Fibroblast of skin of right biceps (primary cell): ENCODE measurements around the gene EBF3.
A peak's percentile ranks its signal among the peaks of the same experiment; 100 is the strongest.

Source experiments
- DNase-seq: peaks from one replicate; pipeline ENCODE4 v3.0.0-alpha.2; 2013

Gene EBF3

DNA sequence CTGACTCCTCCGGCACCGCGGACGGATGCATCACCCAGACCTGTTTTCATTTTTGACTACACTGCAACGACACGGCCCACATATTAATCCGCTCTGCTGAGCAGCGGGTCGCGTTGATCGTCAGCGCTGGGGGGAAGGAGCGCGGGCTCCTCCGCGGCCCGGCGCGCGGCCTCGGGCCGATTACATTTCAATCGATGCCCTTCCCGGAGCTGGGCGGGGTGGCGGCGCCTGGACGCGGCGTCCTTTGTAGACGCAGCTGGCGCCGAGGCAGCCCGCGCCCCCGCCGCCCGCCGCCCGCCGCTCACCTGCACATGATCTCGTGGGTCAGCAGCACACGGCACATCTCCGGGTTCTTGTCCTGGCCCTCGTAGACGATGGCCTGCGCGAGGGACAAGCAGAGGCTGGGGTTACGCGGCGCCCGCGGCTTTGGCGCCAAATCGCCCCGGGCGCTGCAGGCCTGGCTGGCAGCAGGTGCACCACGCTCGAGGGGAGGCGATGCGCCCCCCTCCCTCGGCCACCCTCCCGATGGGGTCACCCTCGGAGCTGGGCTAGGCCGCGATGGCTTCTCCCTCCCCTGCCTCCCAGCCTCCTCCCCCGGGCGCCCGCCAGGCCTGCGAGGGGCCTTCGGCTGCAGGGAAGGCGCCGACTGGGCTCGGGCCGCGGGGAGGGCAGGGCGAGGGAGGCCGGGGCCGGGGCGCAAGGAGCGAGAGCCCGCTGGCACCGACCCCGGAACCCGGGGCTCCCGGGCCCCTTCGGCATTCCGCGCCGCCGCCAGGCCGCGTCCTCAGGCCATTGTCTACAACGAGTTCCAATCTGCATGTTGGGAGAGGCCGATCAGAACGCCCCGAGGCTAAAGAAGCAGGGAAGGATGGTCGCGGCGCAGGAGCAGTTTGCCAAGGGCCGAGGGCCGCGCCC, 5.2 kb downstream of the EBF3 start:
- DNase-seq = no peak

DNA sequence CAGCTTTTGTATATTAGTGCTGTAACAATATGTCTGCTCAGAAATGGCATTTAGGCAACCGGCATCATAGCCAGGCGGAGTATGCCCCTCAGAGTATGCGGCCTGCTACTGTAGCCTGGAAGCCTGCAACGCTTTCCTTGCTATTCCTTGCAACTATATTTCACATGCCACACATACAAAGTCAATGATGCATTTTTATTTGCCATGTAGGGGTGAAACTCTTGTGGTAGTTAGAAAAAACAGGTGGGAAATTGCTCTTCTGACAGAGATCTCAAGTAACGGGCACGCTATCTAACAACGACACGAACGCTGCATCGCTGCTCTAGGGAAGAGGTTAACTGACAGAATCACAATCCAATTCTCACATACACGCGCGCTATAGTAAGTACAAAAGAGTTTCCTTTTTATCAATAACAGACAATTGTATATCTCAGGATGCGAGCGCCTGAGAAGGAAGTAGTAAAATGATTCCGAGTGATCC, 5.9 kb downstream of the EBF3 start:
- peak; percentile 43 for DNase-seq

DNA sequence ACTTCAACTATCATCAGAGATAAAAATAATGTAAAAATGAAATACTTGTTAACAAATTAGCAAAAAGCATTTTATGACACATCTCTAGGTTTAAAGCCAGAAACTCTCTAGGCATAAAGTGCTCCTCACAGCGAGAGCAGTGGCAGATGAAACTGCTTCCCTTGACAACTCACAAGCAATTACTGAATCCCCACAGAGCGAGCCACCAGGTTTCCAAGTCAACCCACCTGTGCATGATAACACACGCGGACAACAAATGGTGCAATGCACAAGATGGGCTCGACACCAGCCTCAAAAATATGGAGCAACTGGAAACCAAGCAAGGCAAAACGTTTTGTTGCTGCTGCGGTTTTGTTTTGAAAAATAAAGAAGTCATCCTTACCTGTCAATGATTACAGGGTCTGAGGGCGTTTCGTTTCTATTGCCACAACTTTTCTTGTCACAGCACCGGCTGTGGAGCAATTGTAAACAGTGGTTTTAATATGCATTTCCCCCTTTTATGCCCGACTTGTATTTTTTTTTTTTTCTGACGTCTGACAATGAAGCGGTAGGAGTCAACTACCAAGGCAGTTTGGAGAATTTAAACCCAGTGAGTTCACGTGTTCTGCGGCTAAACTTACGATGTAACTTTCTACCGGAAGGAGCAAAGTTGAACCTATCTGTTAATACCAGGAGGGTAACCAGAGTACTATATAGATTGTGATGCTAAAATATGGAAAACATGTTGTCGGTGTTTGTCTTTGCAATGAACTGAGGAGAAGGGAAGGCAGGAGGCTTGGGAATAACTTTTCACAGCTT, 7.0 kb downstream of the EBF3 start:
- DNase-seq = no peak

DNA sequence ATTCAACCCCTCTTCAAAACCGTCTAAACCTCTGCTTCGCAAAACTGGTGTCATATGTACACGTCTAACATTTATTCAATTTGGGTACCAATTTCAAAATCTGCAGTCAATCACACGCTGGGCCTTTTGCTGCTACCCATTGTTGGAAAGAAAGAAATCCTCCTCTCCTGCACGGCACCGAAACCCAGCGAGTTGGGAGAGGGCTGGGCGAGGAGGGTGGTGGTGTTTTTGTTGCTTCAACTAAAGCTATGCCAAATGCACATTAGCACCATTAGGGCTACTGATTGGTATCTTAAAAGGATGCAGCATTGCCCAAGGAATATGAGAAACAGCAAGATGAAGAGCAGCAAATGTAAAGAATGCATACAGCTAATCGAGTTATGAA, 7.8 kb downstream of the EBF3 start:
- DNase-seq = no peak

DNA sequence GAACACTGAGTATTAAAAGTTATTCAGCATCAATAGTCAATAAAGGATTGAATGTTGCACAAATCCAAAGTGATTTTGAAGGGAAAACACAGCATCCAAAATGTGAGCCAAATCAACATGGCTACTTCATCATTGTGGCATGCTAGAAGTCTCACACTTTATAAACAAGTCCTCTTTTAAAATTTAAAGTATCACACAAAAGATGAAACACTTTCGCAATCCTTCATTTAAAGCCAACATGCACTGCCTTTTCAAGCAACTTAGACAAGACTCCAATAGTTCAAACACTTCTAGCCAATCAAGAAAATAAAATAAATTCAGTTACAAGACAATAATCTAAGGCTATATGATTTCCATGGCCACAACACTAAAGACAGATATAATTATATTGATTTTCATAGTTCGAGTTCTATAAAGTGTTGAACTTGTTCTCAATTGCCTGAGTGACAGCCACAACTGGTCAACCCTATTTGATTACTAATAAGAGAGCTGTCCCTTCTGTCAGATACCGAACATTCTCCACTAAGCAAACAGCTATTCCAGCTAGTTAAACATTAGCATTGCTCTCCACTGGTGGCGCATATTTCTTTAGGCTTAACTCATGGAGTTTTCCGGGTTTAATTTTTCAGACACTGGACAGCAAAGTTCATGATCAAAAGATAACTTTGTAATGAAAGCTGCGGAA, 8.3 kb downstream of the EBF3 start:
- no peak for DNase-seq

DNA sequence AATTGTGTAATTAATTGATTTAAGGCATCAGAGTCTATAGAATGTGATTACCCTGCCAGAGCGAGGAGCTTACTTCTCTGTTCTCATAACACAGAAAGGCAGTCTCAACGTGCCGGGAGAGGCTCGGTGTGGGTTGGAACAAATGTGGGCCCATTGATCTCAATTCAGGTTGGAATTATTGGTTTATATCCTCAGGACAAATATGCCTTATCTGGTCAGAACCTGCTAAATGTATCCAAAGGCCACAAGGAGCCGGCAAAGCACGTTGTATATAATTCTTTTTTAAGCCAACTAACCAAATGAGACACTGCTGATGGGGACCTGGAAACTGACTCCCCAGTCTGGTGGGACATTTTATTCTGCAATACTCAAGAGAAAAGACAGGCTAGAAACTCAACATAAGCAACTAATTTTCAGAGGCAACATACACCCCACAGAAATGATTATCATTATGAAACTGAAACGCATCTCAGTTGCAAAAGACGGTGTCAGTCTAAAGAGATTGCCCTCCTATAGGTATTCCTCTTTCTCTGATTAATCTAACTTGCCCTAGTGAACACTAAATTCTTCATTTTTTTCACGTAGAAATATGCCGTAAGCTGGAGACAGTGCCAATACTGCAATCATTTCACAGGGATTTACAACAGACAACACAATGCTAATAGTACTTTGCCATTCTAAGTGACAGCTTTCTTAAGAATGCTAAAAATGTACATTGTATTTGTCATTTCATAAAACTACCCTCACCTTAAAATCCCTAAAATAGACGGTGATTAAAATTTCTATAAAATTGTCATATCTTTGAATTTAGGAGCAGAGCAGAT, 9.4 kb downstream of the EBF3 start:
- no peak for DNase-seq

DNA sequence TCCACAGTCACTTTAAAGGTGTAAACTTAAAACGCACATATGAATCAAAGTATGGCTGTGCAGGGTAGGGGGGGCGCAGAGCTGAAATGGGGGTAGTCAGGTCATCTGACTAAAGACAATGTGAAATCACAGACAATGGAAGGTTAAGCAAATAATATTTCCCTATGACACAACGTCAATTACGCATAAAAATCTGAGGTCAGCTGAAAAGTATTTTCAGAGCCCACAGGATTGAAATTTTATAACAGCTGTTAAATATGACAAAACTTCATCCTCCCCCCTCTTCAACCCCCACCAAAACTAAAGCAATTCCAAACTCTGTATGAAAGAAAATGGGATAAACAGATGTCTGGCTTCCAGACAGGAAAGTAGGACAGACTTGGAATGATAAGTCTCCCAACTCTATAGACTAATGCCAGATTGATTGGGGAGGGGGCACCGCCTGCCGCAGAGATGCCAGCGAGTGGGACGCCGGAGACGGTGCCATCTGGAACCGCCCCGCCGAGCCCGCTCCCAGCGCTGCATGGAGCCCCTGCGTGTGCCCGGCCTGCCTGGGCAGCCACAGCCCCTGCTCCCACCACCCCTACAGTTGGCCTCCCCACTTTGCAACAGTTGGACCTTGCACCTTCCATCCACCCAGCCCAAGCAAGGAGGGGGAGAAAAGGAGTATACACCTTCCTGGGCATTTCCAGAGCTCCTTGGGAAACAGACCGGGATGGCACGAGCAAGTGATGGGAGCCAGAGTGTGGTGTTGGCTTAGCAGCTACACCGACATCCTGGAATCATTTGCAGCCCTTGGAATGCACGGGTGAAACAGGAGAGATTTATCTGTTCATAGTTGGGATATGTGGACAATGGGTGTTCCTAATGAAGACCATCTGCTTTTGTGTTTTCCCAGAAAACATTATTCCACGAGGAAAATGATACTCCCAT, 10.7 kb downstream of the EBF3 start:
- DNase-seq = peak; percentile 75

DNA sequence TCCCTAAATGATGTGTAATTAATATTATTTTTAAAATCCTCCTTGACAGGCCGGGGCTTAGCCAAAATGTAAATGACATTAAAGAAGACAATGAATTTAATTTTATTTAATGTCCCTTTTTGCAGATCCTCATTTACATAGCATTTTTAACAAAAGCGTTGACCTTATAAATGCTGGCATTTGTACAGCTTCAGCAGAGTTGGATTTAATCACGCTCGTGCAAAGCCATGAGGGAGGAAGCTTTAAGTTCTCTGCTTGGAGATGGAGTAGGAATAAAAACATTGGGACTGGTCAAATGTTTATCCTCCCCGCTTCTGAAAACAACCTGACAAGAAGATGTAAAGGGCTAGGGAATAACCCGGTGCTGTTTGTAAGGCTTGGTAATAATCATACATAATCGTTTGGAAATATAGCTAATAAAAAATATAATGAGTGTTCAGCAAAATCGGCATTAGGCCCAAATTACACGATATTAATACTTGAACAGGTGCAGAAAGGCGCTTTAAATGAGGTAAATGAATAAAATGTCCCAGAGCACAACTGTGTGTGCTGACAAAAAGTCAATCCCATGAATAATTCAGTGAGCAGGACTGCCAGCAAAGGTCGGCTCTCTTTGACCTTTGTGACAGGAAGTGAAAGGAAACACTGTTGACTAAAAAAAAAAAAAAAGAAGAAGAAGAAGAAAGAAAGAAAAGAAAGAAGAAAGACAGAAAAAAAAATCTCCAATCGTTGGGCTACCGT, 11.5 kb downstream of the EBF3 start:
- DNase-seq = no peak

DNA sequence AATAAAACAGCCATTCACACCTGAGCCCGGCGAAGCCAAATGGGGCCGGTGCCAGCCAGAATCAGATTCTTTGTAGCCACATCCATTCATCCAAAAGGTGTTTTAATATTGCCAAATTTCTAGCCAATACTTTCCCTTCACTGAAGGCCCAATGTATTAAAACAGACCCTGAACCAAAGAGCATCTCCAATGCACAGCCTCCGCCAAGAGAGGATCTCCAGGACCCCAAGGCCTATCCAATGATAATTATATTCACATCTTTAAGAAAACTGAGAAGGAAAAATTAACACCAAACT, 12.2 kb downstream of the EBF3 start:
- DNase-seq = no peak

DNA sequence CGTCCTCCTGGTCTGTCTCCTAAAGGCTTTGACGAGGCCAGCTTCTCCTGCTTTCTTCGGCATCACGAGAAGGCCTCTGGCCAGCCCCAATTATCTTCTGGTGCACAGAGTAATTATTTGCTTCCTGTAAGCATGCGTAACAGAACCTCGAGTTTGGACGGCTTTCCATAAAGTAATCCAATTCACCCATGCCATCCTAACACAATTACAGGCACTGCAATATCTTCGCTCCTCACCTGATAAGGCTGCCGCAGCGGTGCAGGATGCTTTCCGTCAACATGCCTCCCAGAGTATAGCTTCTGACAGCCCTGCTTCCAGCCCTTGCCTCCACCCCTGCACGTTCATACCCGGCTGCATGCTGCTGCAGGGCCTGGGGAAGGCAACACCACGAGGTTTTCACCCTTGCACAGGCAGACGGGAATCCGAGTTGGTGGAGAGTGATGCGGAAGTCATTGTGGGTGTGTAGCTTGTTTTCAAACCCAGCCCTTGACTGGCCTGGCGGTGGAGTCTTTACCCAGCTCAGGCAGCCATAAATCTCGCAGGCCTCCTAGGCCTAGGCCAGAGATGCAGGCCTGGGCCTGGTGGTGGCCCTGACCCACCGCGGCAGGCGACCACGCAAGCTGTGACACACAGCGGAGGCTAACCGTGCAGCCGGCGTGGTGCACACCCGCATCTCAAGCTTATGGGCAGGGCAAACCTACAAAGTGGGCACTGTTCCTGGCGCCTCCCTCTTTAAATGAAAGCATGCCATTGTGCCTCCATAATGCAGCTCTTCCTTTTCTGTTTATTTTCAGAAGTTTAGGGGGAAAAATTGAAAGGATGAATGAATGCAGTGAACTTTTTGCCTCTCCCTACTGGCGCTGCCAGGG, 12.7 kb downstream of the EBF3 start:
- DNase-seq = no peak

DNA sequence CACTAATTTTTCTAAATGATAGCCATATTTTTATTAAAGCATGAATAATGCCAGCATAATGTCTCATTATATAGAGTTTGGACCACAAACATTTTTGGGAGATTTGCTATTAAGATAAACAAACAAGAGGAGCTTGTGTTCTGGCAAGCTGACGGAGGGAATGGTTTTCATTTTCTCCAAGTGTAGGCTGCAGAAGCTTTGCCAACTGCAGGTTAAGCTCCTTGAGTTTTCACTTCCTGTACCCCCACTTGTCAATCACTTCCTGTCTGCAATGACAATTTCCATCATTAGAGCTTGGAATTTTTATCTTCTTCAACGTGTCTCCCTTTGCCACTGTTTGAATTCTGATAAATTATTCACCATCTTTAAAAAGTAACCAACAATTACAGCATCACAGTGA, 13.4 kb downstream of the EBF3 start:
- peak; percentile 44 for DNase-seq

DNA sequence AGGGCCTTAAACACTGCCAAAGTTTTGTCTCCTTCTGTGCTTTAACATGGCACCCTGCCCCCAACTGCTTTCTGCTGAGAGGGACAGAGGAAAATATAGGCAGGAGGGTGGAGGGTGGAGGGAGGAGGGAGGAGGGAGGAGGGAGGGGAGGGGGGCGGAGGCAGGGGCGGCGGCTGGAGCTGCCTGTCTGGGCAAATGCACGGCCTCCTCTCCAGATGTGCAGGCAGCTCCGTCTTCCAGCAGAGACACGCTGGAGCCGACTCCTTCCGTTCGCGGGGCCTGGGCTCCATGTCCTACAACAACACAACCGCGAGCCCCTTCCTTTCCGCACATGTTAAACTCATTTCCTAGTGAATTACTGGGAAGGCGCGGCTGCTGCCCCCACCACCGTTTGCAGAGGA, 14.2 kb downstream of the EBF3 start:
- DNase-seq = peak; percentile 64

DNA sequence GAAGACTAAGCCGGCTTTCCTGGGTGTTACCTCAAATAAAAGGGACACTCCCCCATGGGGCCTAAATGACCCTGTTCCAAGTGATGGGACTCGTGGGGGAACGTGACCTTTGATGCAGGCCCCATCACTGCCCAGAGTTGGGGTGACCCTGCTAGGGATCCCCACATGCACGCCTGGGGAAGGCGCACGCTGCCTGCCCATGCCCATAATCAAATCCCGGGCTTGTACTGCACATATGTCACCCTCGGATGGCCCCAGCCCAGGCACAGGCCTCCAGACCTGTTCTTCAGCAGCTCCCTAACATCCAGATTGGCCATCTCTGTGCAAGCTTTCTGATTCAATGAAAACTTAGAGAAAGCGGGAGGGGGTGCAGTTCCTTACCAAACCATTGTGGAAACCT, 14.7 kb downstream of the EBF3 start:
- DNase-seq = no peak

DNA sequence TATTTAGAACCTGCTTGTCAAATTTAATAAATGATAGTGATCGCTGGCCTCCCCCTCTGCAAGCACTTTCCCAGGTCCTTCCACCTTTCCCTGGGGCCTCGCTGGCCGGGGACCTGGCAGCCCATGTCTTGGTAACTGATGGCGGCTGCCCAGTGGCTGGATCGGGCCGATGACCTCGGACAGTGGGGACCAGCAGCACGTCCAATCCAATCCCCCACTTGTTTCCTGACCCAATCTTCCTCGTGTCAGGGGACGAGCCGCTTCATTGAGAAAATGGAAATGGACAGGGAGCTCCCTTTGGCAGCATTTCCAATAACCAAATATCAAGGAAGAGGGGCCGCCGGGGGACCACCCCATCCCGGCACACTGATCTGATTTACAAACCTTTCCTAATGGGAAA, 17.2 kb downstream of the EBF3 start:
- no peak for DNase-seq

DNA sequence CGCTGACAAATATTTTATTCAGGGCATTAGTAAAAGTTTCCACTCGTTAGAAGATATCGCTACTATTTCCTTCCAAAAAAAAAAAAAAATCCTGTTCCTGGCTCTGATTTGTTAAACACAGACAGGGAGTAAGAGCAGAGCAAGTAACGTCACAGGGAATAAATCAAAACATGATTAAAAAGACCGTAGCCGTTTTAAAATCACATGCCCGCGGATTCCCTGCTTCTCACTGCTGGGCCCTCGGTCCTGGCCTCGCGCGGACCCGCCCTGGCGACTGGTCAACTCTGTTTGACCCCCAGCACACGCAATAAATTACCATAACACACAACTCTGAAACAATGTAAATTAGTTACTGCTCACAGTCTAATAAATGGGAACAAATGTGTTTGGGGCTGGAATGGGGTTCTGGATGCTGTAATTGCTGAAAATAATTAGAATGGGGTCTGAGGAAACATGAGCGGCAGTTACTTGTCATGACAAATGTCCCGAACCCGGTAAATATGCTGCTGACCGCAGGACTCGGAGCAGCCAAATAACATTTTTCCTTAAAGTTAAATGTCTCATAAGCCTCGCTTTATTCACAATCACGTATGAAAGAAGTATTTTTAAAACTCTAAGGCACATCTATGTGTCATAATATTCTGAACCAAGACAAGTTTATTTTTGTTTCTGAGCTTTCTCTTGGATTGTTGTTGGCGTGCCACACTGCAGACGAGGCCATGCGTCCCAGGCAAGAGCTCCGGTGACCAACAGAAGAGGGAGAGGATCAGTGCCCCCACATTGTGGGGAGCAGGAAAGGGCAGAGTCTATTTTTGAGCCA, 17.9 kb downstream of the EBF3 start:
- DNase-seq = peak; percentile 51

DNA sequence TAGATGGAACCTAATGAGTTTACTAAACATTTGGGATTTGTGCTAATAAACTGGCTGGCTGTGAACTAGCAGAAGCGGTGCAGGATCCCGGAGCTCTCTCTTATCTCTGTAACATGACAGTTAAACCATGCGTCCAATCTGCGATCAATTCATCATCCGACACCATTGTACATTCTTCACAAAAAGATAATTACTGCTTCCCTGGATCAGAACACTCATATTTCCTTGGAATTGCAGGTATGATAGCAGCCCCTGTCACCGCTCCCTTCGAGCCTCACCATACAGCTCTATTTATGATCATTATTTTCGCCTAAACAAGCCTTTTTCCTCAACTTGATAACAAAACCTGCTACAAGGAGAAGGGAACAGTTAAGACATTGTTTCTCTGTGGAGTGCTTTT, 18.5 kb downstream of the EBF3 start:
- DNase-seq = no peak

DNA sequence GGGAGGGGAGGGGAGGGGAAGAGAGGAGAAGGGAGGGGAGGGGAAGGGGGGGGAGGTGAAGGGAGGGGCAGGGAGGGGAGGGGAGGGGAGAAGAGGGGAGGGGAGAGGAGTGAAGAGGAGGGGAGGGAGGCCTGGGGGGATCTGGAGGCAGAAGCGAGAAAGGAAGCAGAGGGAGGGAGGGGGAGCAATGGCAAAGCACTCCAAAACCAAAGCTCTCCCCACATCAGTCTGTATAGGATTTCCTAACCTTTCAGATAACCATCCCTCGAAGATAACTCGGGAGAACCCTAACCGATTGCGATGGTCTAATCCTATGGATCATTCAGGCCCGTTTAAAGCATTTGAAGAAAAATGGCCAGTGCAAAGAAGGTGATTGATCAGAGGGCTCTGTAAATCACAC, 19.0 kb downstream of the EBF3 start:
- DNase-seq = no peak

DNA sequence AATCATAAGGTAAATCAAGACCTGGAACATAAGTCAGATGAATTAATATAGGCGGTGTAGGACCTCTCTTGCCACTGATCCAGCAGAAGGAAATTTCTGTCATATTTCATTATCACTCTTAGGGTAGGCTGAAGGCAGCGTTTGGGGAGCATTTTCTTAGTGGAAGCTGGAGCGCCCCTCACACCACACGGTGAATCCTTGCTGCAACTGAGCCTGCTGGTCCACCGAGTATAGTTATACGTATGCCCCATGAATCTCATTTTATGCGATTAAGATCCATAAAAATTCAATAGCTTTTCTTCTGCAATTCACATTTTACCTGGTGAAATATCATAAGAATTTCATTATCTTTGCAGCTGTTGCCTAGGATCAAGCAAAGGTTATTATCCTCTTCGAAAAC, 19.6 kb downstream of the EBF3 start:
- DNase-seq = no peak
